GM21529 (cell line): ENCODE measurements around the gene AP1S3.
"Not testable (repeated sequence)": the region's sequence is repeated elsewhere in the genome, so short reads cannot be mapped to it uniquely, and the experiment has no call there.

Experiments used
- ATAC-seq: cut with Tn5 transposase; IDR thresholded peaks from one replicate; pipeline ENCODE4 v1.9.1; 2021; ENCODE audit not compliant: unreplicated experiment

The AP1S3 gene

GRCh38 chr2:223837287-223838061, at the start of gene AP1S3:
Gene AP1S3, minus strand, starts transcription at chr2:223837582. Its CDS starts 132 bp downstream, at chr2:223837450.
- peak; percentile 65 for ATAC-seq

GRCh38 chr2:223887127-223887526, 49.7 kb upstream of the AP1S3 start:
- no peak for ATAC-seq

DNA sequence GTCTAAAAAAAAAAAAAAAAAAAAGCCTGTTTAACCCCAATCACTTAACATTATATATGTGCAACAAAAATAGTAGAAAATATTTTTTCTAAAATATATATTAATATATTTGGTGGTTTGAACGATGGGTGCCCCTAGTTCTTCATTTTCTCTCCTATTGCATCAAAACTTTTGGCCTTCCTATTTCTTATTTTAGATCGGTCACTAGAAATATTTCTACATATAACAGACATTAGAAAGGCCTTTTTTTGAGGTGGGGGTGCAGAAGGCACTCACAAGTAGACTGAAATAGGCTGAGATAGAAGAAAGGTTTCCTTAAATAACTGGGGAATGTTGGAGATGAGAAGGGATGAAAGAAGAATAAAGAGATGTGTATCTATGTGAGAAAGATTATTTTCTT, 49.3 kb upstream of the AP1S3 start:
- ATAC-seq, result no peak

GRCh38 chr2:223884399-223884798, 47.0 kb upstream of the AP1S3 start:
- peak; percentile 90 for ATAC-seq

DNA sequence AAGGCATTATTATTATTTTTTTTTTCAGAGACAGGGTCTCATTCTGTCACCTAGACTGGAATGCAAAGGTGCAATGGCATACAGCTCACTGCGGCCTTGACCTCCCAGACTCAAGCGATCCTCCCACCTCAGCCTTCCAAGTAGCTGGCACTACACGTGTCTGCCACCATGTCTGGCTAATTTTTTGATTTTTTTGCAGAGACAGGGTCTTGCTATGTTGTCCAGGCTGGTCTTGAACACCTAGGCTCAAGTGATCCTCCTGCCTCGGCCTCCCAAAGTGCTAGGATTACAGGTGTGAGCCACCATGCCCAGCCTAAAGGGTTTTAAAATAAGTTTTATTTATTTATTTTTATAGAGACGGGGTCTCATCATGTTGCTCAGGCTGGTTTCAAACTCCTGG, 45.3 kb upstream of the AP1S3 start:
- ATAC-seq, result no peak

DNA sequence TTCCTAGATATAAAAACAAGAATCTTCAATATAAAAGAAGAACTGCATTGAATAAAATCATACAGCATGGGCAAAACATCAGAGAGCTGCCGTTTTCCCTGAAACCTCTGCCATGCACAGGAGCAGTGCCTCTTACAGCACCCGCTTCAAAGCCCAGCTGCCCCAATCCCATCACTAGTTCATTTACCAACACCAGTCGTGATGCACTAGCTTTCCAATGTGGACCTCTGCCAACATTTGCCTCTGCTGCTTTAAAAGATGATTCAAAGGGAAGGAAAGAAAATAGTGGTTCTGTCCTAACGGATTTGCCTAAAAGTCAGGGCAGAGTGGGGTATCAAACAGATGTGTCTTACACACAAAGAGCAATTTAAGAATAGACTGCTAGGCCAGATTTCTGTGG, 43.4 kb upstream of the AP1S3 start:
- ATAC-seq, result no peak

GRCh38 chr2:223877721-223878410, 40.5 kb upstream of the AP1S3 start:
- ATAC-seq, result peak; percentile 55

DNA sequence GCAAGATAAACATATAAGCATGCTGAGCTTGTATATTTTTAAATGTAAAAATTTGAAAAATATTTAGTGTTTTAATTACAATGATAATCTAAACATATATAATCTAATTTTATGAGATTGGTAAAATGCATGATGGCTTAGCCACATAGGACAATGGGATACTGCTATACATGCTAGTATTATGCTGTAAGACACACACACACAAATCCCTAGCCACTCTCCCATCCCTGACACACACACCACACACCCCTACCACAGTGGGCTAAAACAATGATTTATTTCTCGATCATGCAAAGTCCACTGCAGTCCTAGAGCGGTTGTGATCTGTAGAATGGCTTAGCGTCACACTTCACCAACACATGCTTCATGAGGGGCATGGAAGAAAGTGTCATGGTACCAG, 36.3 kb upstream of the AP1S3 start:
- no peak for ATAC-seq

GRCh38 chr2:223872772-223873171, 35.4 kb upstream of the AP1S3 start:
- ATAC-seq, result not testable (repeated sequence)

GRCh38 chr2:223871661-223872060, 34.3 kb upstream of the AP1S3 start:
- ATAC-seq, result not testable (repeated sequence)

DNA sequence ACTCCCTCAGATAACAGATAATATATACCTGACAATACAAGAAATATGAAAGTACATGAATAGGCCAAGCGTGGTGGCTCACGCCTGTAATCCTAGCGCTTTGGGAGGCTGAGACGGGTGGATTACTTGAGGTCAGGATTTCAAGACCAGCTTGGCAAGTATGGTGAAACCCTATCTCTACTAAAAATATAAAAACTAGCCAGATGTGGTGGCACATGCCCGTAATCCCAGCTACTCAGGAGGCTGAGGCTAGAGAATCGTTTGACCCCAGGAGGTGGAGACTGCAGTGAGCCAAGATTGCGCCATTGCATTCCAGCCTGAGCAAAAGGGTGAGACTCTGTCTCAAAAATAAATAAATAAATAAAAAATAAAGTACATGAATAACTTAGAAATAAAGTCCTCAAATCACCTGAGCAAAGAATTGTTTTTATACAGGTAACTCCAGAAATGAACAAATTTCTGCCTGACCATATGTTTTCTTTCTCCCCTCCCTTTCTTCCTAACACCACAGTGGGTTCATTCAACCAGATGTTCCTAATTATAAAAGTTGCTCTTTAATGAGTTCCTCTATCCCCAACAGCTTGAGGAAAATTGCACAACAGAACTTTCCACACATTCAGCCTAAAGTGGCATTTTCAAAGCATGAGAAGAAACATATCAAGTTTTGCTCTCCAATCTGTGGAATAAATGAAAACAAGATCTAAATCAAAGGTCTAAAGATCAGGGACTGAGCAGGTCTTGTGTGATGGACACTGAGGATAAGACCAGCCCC, 33.6 kb upstream of the AP1S3 start:
- no peak for ATAC-seq

DNA sequence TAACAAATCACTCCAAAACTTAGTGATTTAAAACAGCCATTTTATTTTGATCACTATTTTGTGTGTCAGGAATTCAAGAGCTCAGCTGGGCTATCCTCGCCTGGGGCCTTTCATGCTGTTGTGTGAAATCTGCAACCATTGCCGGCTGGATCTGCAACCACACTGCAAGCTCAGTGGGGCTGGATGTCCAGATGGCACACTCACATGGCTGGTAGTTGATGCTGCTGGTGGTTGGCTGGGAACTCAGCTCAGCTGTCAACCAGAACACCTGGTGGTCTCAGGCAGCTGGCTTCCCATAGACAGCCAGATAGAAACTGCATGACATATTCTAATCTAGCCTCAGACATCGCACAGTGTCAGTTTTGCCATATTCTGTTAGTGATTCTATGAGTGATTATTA, 30.6 kb upstream of the AP1S3 start:
- ATAC-seq, result peak; percentile 54

DNA sequence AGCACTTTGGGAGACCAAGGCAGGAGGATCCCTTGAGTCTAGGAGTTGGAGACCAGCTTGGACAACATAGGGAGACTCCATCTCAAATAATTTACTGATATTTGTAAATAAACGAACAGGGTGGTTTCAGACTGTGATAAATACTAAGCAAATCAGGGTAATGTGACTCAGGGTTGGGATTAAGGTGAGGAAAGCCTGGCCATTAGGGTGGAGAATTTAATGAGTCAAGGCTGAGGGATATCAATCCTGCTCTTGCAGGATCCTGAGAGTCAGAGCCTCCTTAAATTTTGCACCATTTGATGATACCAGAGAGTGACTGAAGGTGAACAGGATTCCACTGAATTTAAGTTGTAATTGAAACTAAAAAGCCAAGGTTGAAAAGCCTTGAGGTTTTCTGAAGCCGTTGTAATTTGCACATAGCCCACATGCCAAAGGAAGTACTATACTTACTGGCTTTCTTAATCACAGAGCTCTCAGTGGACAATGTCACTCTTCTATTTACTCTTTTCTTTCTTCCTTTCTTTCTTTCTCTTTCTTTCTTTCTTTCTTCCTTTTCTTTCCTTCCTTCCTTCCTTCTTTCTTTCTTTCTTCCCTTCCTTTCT, 28.6 kb upstream of the AP1S3 start:
- peak; percentile 59 for ATAC-seq

GRCh38 chr2:223865124-223865523, 27.7 kb upstream of the AP1S3 start:
- peak; percentile 41 for ATAC-seq

DNA sequence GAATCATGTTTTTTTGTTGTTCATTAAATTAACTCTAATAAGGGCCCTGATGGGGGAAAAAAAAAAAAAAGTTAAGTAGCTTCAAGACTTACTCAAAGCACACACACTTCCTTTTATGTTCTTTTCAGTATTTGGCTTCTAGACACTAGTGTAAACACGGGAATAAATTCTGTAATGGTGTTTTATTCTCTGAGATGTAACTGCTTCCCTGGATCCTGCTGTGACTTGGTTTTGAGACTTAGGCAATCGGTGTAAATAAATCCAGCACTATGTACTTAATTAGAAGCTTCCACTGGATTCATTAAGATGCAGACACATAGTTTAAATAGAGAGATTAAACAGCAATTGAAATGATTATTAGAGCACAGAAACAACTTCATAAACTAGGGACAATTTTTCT, 26.1 kb upstream of the AP1S3 start:
- no peak for ATAC-seq

DNA sequence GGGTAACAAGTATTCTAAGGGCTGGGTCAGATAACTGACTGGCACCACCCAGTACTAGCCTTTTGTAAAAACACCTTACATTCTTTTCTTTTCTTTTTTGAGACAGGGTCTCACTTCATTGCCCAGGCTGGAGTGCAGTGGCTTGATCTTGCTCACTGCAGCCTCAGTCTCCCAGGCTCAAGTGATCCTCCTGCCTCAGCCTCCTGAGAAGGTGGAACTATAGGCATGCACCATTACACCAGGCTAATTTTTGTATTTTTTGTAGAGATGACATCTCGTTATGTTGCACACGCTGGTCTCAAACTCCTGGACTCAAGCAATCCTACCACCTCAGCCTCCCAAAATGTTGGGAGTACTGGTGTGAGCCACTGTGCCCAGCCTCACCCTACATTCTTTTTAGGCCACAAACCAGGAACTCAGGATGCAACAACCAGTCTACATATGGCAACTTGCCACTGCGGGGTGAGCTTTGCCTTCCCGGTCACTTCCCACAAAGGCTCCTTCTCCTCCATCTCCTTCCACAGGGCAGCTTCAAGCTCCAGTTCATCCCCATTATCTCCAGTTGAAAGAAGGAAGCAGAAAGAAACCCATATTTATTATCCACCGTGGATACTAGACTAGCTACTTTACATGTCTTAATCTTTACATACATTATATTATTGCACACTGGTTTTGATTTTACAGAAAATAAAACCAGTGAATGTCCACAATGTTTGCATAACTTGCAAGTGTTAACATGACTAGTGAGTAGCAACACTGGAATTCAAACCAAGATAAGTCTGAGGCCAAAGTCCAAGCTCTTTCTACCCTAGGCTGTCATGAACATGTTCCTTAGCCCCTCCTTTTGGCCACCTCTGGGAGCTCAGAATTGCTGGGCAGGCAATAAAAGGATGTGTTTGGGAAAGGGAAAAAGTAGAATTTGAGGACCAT, 23.7 kb upstream of the AP1S3 start:
- ATAC-seq, result no peak

- no peak for ATAC-seq
These were observed 21.7 kb upstream of the AP1S3 start for GRCh38 chr2:223859070-223859469.

GRCh38 chr2:223856584-223856983, 19.2 kb upstream of the AP1S3 start:
- no peak for ATAC-seq

- ATAC-seq, result no peak
These were observed 18.6 kb upstream of the AP1S3 start for GRCh38 chr2:223856021-223856420.

DNA sequence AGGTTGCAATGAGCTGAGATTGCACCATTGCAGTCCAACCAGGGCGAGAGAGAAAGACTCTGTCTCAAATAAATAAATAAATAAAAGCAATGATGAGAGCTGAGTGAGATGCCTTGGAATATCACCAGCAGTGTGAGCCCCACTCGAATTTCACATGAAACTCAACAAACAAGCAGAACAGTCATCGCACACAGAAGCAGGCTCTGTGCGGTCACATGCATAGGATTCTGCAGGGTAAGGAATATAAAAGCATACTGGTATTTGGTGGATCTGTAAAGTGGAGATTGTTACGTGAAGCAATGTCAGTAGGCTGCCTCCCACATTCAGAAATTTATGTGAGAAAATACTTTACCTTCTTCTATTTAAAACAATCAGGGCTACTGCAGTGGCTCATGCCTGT, 18.0 kb upstream of the AP1S3 start:
- no peak for ATAC-seq
